Anterior cingulate cortex (tissue), 58 donors: ENCODE results near the gene RNF149.
"Not testable (repeated sequence)": the region's sequence is repeated elsewhere in the genome, so short reads cannot be mapped to it uniquely, and the experiment has no call there.

Source experiments
- DNase-seq, 58 donors: peaks; one replicate each; lab custom pipeline; 2025; lab: John Stamatoyannopoulos, UW

Gene RNF149

GRCh38 chr2:101238930-101239759 lies 69.4 kb downstream of the RNF149 start:
- DNase-seq: no peak

GRCh38 chr2:101237944-101238343 lies 70.6 kb downstream of the RNF149 start:
- DNase-seq: not testable (repeated sequence)

GRCh38 chr2:101235956-101236355 lies 72.5 kb downstream of the RNF149 start:
- DNase-seq: not testable (repeated sequence)

GRCh38 chr2:101234169-101234938 lies 74.1 kb downstream of the RNF149 start:
- DNase-seq: no peak

GRCh38 chr2:101232770-101233169 lies 75.7 kb downstream of the RNF149 start:
- no peak for DNase-seq

GRCh38 chr2:101231937-101232730 lies 76.4 kb downstream of the RNF149 start:
- DNase-seq: no peak

- DNase-seq: no peak
Measured at GRCh38 chr2:101231240-101231639, 77.3 kb downstream of the RNF149 start.

- no peak for DNase-seq
Measured at GRCh38 chr2:101230541-101231001, 77.9 kb downstream of the RNF149 start.
